GM19395 (cell line): Measurements from ENCODE around the gene SF1.

ENCODE experiments used
- ATAC-seq: cut with Tn5 transposase; IDR thresholded peaks from one replicate; pipeline ENCODE4 v1.9.1; 2021; ENCODE audit warnings: mild to moderate bottlenecking, moderate library complexity; ENCODE audit not compliant: unreplicated experiment

Gene SF1

GRCh38 chr11:64750361-64751054, 27.8 kb downstream of the SF1 start:
- ATAC-seq, result no peak

GRCh38 chr11:64747961-64748665, 30.2 kb downstream of the SF1 start:
- no peak for ATAC-seq

DNA sequence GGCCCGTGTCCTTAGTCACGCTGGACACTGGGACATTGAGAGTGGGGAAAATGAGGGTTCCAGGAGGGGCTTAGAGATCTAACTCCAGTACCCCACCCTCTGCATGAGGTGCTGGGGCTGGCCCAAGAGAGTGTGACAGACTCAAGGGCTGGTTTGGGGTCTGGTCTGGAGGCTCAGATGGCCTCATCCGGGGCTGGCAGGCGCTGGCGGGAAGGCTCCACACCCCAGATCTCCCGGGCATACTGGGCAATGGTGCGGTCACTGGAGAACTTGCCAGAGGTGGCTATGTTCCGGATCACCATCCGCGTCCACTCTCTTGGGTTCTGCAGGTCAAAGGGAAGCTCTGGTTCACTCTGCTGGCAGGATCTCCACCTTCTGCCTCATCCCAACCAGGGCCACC, 31.9 kb downstream of the SF1 start:
- no peak for ATAC-seq

DNA sequence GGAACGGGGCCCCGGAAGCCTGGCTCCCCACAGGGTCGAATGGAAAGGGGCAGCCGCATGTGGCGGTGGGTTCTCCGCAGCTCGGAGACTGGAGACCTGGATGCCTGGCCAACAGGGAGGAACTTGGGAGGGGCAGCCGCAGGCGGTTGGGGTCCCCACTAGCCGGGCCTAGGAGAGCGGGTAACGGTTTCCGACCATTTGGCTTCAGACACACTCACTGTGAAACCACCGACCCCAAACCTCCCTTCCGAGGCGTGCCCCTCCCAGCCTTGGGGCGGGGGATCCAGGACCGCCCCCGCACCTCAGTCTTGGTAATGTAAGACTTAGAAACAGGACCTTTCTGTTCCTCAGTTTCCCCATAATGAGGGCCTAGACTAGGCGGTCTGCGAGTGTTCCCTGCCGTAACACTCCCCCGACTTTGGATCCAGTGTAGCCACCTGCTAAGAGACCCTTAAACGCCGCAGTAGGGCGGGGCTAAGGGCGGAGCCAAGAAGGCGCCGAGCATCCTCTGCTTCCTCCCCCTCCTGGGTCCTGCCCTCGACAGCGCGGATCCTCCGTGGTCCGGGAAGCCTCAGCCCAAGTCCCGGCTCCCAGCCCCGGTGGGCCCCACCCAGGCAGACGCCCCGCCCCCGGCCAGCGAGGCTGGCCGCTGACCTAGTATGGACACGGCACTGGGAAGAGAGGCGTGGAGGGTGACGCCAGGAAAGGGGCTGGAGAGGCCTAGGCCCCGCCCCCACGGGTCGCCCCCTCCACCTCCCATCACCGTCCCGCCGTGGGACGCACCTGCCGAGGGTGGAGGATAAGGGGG, 32.6 kb downstream of the SF1 start:
- no peak for ATAC-seq

GRCh38 chr11:64745189-64745520, 33.2 kb downstream of the SF1 start:
- no peak for ATAC-seq

DNA sequence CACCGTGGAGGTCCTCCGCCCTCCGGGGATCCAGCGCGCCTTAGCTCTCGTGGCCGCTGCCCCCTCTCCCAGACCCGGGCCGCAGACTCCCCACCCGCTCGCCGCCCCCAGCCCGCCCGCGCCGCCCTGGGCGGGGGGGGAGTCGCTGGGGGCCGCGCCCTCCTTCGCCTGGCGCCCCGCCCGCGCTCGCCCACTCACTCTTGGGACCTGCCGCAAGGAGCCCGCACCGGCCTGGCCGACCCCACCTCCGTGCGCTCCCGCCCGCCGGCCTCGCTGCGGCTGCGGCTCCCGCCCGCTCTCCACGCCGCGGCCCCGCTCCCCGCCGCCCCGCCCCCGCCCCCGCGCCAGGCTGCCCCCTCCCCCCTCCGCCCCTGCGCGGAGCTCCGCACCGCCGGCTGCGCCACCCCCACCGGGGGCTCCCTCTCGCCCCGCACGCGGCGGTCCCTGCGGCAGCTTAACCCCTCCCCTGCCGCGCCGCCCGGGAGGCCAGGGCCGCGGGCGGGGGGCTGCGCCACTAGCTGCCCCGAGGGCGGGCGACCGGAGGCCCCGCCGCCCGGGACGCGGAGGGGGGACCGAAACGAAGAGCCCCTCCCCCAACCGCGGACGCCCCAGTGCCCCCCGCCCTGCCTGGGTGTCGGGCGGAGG, 33.7 kb downstream of the SF1 start:
- no peak for ATAC-seq

- ATAC-seq, result no peak
Measured at GRCh38 chr11:64743591-64744543, 34.5 kb downstream of the SF1 start, which contains the start of gene RASGRP2. Gene RASGRP2, minus strand, starts transcription at chr11:64744142. Its CDS starts 1,276 bp downstream, at chr11:64742866.

DNA sequence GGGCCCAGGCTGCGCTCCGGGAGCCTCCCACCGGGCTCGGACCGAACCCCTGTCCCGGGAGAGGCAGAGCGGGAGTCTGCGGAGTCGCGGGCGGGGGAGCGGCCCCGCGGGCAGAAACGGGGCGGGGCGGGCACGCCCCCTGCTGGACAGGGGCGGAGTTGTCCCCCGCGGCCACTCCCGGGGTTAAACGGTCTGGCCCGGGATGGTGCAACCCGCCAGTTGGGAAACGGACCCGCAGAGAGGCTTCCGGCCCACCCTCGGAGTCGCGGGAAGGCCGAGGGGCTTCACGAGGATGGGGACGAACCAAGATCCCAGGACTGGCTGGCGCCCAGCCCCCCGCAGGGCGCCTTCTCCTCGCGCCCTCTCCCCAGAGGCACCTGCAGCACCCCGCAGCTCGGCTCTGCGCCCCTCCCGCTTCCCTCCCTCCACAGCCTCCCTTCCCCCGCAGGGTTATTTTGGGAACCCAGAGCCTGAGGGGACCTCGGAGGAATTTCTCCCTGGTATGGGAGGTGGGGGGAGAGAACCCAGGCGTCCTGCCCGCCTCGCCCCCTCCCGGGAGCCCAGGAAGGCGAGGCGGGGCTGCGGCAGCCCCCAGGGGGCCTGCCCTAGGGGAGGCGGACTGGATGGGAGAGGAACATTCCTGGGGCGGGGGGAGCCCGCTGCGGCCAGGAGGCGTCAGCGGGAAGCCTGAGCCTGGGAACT, 35.3 kb downstream of the SF1 start:
- ATAC-seq, result no peak

GRCh38 chr11:64742087-64742888, 36.1 kb downstream of the SF1 start:
- no peak for ATAC-seq

GRCh38 chr11:64741375-64742086, 36.8 kb downstream of the SF1 start:
- ATAC-seq, result no peak

DNA sequence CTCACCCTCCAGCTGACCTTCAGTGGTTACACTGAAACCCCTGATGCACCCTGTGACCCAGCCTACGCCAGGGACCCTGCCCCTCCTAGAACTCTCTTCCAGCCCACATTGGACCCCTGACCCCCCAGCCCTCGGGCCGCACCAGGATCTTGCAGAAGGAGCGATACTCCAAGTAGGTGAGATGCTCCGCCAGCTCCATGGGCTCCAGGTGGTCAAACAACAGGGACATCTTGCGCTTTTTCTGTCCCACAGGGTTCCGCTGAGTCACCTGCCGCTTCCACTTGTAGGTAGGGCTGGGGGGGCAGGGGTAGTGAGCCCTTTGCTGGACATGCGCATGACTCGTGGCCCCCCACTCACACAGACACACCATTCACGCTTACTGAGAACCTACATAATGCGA, 38.5 kb downstream of the SF1 start:
- ATAC-seq, result no peak

GRCh38 chr11:64736654-64737053, 41.7 kb downstream of the SF1 start:
- no peak for ATAC-seq

- no peak for ATAC-seq
Measured at GRCh38 chr11:64735725-64736259, 42.5 kb downstream of the SF1 start.

DNA sequence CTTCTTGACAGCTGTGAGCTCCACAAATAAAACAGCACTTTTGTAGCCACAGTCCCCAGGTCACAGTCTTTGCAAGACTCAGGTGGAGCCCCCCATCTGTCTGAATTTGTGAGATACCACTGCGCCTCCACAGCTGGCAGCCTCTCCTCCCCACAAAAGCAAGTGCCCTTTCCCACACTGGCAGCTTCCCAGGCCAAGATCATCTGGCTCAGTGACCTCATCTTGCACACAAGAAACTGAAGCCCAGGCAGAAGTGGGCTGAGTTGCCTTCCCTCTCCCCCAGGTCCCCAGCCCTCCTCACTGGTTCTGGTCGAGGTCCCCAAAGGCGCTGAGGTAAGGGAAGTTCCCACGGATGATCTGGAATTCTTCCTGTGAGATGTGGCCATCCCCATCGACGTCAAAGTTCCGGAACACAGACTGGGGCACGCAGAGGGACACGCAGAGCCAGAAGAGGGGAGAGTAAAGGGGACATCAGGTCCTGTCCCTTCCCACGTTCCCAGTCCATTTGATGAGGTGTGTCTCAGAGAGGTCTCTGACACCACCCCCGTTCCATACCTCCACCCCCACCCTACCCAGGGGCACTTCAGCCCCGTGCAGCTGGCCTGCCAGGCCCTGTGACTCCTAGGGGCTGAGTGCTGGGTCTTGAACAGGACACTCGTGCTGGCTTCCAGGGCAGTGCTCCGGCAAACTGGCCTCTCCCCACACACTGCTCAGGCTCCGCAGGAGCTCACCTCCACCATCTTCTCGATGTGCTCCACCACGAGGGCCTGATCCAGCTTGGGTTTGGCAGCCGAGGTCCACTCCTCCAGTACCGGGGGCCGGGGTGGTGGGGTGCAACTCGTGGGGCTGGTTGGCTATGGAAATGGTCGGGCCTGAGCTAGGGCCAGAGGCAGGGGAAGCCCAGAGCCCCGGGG, 43.3 kb downstream of the SF1 start:
- no peak for ATAC-seq

- no peak for ATAC-seq
Measured at GRCh38 chr11:64731601-64732000, 46.7 kb downstream of the SF1 start.

DNA sequence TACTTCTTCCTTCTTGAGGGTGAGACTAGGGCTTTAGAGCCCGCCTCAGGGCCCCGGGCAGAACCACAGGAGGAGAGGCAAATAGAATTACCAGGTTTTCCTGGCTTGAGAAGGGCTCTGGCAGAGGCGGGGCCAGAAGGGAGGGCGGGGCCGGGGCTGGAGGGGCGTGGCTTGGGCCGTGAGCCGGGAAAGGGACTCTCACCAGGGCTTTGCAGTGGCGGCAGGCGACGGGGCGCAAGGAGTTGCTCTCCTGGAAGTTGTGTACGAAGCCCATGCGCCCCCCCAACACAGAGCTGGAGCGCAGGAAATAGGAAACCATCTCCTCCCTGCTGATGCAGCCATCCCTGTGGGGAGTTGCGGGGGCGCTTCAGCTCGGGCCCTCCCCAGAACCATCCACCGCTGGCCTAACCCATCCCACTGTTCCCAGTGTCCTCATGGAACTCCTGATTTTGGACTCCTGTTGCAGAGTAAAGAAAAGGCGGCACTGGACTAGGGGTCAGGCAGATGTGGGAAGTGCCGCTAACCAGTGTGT, 48.4 kb downstream of the SF1 start:
- no peak for ATAC-seq
